Lung microvascular endothelial cell (primary cell): ENCODE measurements around the gene GOLGA8M. TPM values are rescaled to one million over a fixed set of nuclear protein-coding genes. Genes with fewer than 3 reads are reported as not detected.
"Not testable (repeated sequence)": the region's sequence is repeated elsewhere in the genome, so short reads cannot be mapped to it uniquely, and the experiment has no call there.

Experiments
- DNase-seq, 2 donors: peaks; one replicate each; pipeline versions ENCODE4 v3.0.0 to v3.0.0-alpha.2; 2010; ENCODE audit warnings: low read depth in 2 of 2
- total RNA-seq: library from RNA; depleted of rRNA; stranded (reverse); fragments of >200 nt; gene quantifications from 2 replicates; pipeline ENCODE4 v1.2.1, GENCODE V29; 2014

GOLGA8M gene
- 0.22 and 0.60 TPM in 2 replicates for total RNA-seq

GRCh38 chr15:28712270-28712669 lies at the start of gene GOLGA8M:
Gene GOLGA8M (minus strand): TSS chr15:28712421. CDS start chr15:28712323, 98 bp downstream.
- not testable (repeated sequence) for DNase-seq

GRCh38 chr15:28742890-28743289 lies 30.7 kb upstream of the GOLGA8M start:
- DNase-seq, result not testable (repeated sequence)

- DNase-seq, result peak in 1 of 2 donors; percentile 20
Measured at GRCh38 chr15:28738590-28739292, 26.5 kb upstream of the GOLGA8M start.

- DNase-seq, result not testable (repeated sequence)
Measured at GRCh38 chr15:28738200-28738561, 26.0 kb upstream of the GOLGA8M start.

GRCh38 chr15:28737521-28738199 lies 25.4 kb upstream of the GOLGA8M start:
- peak; percentile 37 to 52 for DNase-seq

- peak; percentile 26 to 72 for DNase-seq
Measured at GRCh38 chr15:28728061-28728460, 15.8 kb upstream of the GOLGA8M start.

GRCh38 chr15:28727026-28727425 lies 14.8 kb upstream of the GOLGA8M start:
- not testable (repeated sequence) for DNase-seq

- no peak for DNase-seq
Measured at GRCh38 chr15:28726102-28726501, 13.9 kb upstream of the GOLGA8M start.

- no peak for DNase-seq
Measured at GRCh38 chr15:28725556-28725955, 13.3 kb upstream of the GOLGA8M start.

- DNase-seq, result not testable (repeated sequence)
Measured at GRCh38 chr15:28723986-28724385, 11.8 kb upstream of the GOLGA8M start.

- DNase-seq, result not testable (repeated sequence)
Measured at GRCh38 chr15:28719626-28720025, 7.4 kb upstream of the GOLGA8M start.

GRCh38 chr15:28718576-28718975 lies 6.4 kb upstream of the GOLGA8M start:
- not testable (repeated sequence) for DNase-seq

GRCh38 chr15:28714176-28714575 lies 2.0 kb upstream of the GOLGA8M start:
- not testable (repeated sequence) for DNase-seq

GRCh38 chr15:28703927-28704326 lies 8.3 kb downstream of the GOLGA8M start:
- DNase-seq, result not testable (repeated sequence)

GRCh38 chr15:28702427-28702826 lies 9.8 kb downstream of the GOLGA8M start:
- DNase-seq, result not testable (repeated sequence)

GRCh38 chr15:28694006-28694751 lies 18.0 kb downstream of the GOLGA8M start:
- DNase-seq, result peak in 1 of 2 donors; percentile 17

GRCh38 chr15:28693021-28693420 lies 19.2 kb downstream of the GOLGA8M start:
- not testable (repeated sequence) for DNase-seq

- not testable (repeated sequence) for DNase-seq
Measured at GRCh38 chr15:28673533-28673932, 38.7 kb downstream of the GOLGA8M start.

GRCh38 chr15:28672122-28672521 lies 40.1 kb downstream of the GOLGA8M start:
- not testable (repeated sequence) for DNase-seq

- DNase-seq, result not testable (repeated sequence)
Measured at GRCh38 chr15:28666402-28666801, 45.8 kb downstream of the GOLGA8M start.

- DNase-seq, result not testable (repeated sequence)
Measured at GRCh38 chr15:28664575-28664974, 47.6 kb downstream of the GOLGA8M start.

GRCh38 chr15:28663717-28664116 lies 48.5 kb downstream of the GOLGA8M start:
- DNase-seq, result not testable (repeated sequence)
